Transverse colon (tissue), 4 donors: ENCODE data around the gene LRRC47. TPM values are rescaled to one million over a fixed set of nuclear protein-coding genes. Genes with fewer than 3 reads are reported as not detected.

Source experiments
- DNase-seq: peaks from one replicate; pipeline ENCODE4 v3.0.0-alpha.2; 2019
- H3K27ac ChIP-seq, 4 donors: fragments of 200-600 bp; sonication (generic); 2 replicates each; pipeline ENCODE4 v1.5.1; 2016 to 2018; ENCODE audit warnings: inconsistent platforms in 4 of 4
- H3K27me3 ChIP-seq: fragments of 200-600 bp; sonication (generic); 2 replicates; pipeline ENCODE4 v1.5.1; 2017; ENCODE audit warnings: inconsistent platforms
- H3K36me3 ChIP-seq, 4 donors: fragments of 200-600 bp; sonication (generic); 2 replicates each; pipeline ENCODE4 v1.5.1; 2017 to 2019; ENCODE audit warnings: inconsistent platforms in 4 of 4
- H3K4me1 ChIP-seq, 4 donors: fragments of 200-600 bp; sonication (generic); 2 replicates each; pipeline ENCODE4 v1.5.1; 2017 to 2020; ENCODE audit warnings: inconsistent platforms in 4 of 4
- H3K4me3 ChIP-seq, 4 donors: fragments of 200-600 bp; sonication (generic); 1 replicate in 1 of 4; 2 replicates in 3 of 4; pipeline versions ENCODE4 v1.5.1 to v1.6.1; 2017 to 2019; ENCODE audit warnings: inconsistent platforms in 4 of 4
- H3K9me3 ChIP-seq, 2 donors: fragments of 200-600 bp; sonication (generic); 2 replicates each; pipeline ENCODE4 v1.5.1; 2017 to 2019; ENCODE audit warnings: inconsistent platforms in 2 of 2
- CTCF ChIP-seq, 5 experiments: fragments of 200-600 bp in 3 of 5; fragments of 450-650 bp in 2 of 5; sonication (generic) in 3 of 5; IDR thresholded peaks; 1 replicate in 2 of 5; 2 replicates in 3 of 5; pipeline ENCODE4 v1.5.1; 2016 to 2017; ENCODE audit warnings: antibody characterized with exemption in 5 of 5, inconsistent platforms in 3 of 5, mild to moderate bottlenecking in 2 of 5, moderate library complexity in 1 of 5
- EP300 ChIP-seq: sonication (generic); formaldehyde crosslinking; IDR thresholded peaks from one replicate; pipeline ENCODE4 v1.6.1; 2017; ENCODE audit warnings: antibody characterized with exemption, low read depth
- POLR2A ChIP-seq: fragments of 450-650 bp; IDR thresholded peaks from one replicate; pipeline ENCODE4 v1.6.1; 2016; ENCODE audit warnings: antibody characterized with exemption, mild to moderate bottlenecking, moderate library complexity
- POLR2AphosphoS5 ChIP-seq, 3 donors: sonication (generic); formaldehyde crosslinking; IDR thresholded peaks; one replicate each; pipeline ENCODE4 v1.6.1; 2016; ENCODE audit warnings: antibody characterized with exemption in 3 of 3
- WGBS, 2 donors: methylation state at CpG; one replicate each; pipeline ENCODE4 v1.1.5; 2018; ENCODE audit warnings: low coverage in 1 of 2; 5-methylcytosine and 5-hydroxymethylcytosine counted together
- in situ Hi-C, 4 donors: fragments of 200-750 bp; cut with MboI; loops; one replicate each; pipeline versions ENCODE4 v1.15.0 to v1.15.1; 2017; ENCODE audit warnings: low sequenced_read_pairs in 3 of 4, low pct_ligation_motif_present in 1 of 4, low pct_unique_long_range_greater_than_20kb in 1 of 4
- intact Hi-C: fragments of 100-400 bp; cut with DNase I; formaldehyde crosslinking; loops from one replicate; pipeline ENCODE4 v1.15.1; 2023; ENCODE audit warnings: low total_unique reads
- total RNA-seq, 4 donors: library from RNA; depleted of rRNA; stranded (reverse); fragments of >200 nt; gene quantifications; one replicate each; pipeline ENCODE4 v1.1.0, GENCODE V29; 2016

The LRRC47 gene
- total RNA-seq, 4 donors from 2014 or later = 30.6 to 50.5 (median 38.0) TPM

- peaks cover 0 to 64% (median 19%) of the 10 kb centered on the region in 4 donors for H3K36me3 ChIP-seq
- in situ Hi-C loops (no loop called here), intact Hi-C loops (no loop called here)
- no peak for DNase-seq
- no peak for TF ChIP-seq POLR2A
- TF ChIP-seq CTCF (IDR thresholded peaks at IDR 0.05) = no peak
- no peak for TF ChIP-seq EP300
- no peak for TF ChIP-seq POLR2AphosphoS5 (IDR thresholded peaks at IDR 0.05)
- no peaks in the 10 kb centered on the region for H3K27me3 ChIP-seq
- no peak overlapping the region for H3K27ac ChIP-seq
- no peak overlapping the region for H3K4me3 ChIP-seq
- H3K9me3 ChIP-seq = no peaks in the 10 kb centered on the region
- WGBS, 2 donors = 100% methylated on average over 1 of the region's 1 CpG; no CpG with 5 or more reads in 1 of the 2 donors
- H3K4me1 ChIP-seq = no peaks in the 10 kb centered on the region
These were observed 41.4 kb upstream of the LRRC47 start for GRCh38 chr1:3837685-3838084.

- in situ Hi-C loops = no loop called here
- WGBS, 2 donors = 95 to 100% methylated on average over 6 of the region's 6 CpGs
- peaks cover 0 to 68% (median 17%) of the 10 kb centered on the region in 4 donors for H3K36me3 ChIP-seq
These were observed 40.9 kb upstream of the LRRC47 start for GRCh38 chr1:3837200-3837599.

GRCh38 chr1:3836421-3836820 is 40.1 kb upstream of the LRRC47 start:
- WGBS, 2 donors = 98 to 100% methylated on average over 2 to 11 of the region's 11 CpGs
- H3K4me1 ChIP-seq = no peaks in the 10 kb centered on the region
- DNase-seq = no peak
- no peak overlapping the region for H3K27ac ChIP-seq
- intact Hi-C loops = no loop called here
- no peaks in the 10 kb centered on the region for H3K27me3 ChIP-seq
- no peak for TF ChIP-seq CTCF (IDR thresholded peaks at IDR 0.05)
- TF ChIP-seq EP300 = no peak
- no peak for TF ChIP-seq POLR2A
- no peak for TF ChIP-seq POLR2AphosphoS5 (IDR thresholded peaks at IDR 0.05)
- H3K9me3 ChIP-seq = no peaks in the 10 kb centered on the region
- in situ Hi-C loops = no loop called here
- H3K4me3 ChIP-seq = no peak overlapping the region
- H3K36me3 ChIP-seq = peaks cover 0 to 68% (median 17%) of the 10 kb centered on the region in 4 donors

More at GRCh38 chr1:3837200-3837599, 40.9 kb upstream of the LRRC47 start:
- intact Hi-C loops = no loop called here
- H3K27me3 ChIP-seq = no peaks in the 10 kb centered on the region
- TF ChIP-seq EP300 = no peak
- TF ChIP-seq POLR2A = no peak
- no peak for TF ChIP-seq POLR2AphosphoS5 (IDR thresholded peaks at IDR 0.05)
- TF ChIP-seq CTCF (IDR thresholded peaks at IDR 0.05) = no peak
- no peak for DNase-seq
- H3K9me3 ChIP-seq = no peaks in the 10 kb centered on the region
- no peak overlapping the region for H3K4me3 ChIP-seq
- no peaks in the 10 kb centered on the region for H3K4me1 ChIP-seq
- H3K27ac ChIP-seq = no peak overlapping the region

GRCh38 chr1:3834701-3835100 is 38.4 kb upstream of the LRRC47 start:
- intact Hi-C loops = no loop called here
- H3K27ac ChIP-seq = no peak overlapping the region
- in situ Hi-C loops = no loop called here

More at GRCh38 chr1:3834701-3835100, 38.4 kb upstream of the LRRC47 start:
- TF ChIP-seq POLR2AphosphoS5 (IDR thresholded peaks at IDR 0.05) (no peak), CTCF (IDR thresholded peaks at IDR 0.05) (no peak), EP300 (no peak), POLR2A (no peak)
- Histone ChIP-seq H3K36me3 (peaks cover 0 to 69% (median 22%) of the 10 kb centered on the region in 4 donors), H3K4me1 (no peaks in the 10 kb centered on the region), H3K4me3 (no peak overlapping the region), H3K9me3 (no peaks in the 10 kb centered on the region), H3K27me3 (no peaks in the 10 kb centered on the region)
- no peak for DNase-seq
- 96 to 100% methylated on average over 5 to 10 of the region's 10 CpGs for WGBS, 2 donors
